T-helper 1 cell treated with Interleukin-12 subunit alpha and Interleukin-12 subunit beta and Interleukin-4 antibody, amounts not matched to agents 30 μg/mL and 1 μg/mL, for 36 hours (primary cell): ENCODE measurements around the gene ARHGDIB.

ENCODE experiments used
- H3K27ac Mint-ChIP-seq: one replicate; pipeline ENCODE4 v1.8.0; 2021; ENCODE audit warnings: mild to moderate bottlenecking, mixed read lengths
- H3K27me3 Mint-ChIP-seq: one replicate; pipeline ENCODE4 v1.8.0; 2021; ENCODE audit warnings: low read depth, mixed read lengths
- H3K36me3 Mint-ChIP-seq: one replicate; pipeline ENCODE4 v1.8.0; 2021; ENCODE audit warnings: low read depth, mixed read lengths
- H3K4me1 Mint-ChIP-seq: one replicate; pipeline ENCODE4 v1.8.0; 2021; ENCODE audit warnings: low read depth, mixed read lengths
- H3K4me3 Mint-ChIP-seq: one replicate; pipeline ENCODE4 v1.8.0; 2021; ENCODE audit warnings: mild to moderate bottlenecking, moderate library complexity, mixed read lengths
- H3K9me3 Mint-ChIP-seq: one replicate; pipeline ENCODE4 v1.8.0; 2021; ENCODE audit warnings: mixed read lengths

Gene ARHGDIB

DNA sequence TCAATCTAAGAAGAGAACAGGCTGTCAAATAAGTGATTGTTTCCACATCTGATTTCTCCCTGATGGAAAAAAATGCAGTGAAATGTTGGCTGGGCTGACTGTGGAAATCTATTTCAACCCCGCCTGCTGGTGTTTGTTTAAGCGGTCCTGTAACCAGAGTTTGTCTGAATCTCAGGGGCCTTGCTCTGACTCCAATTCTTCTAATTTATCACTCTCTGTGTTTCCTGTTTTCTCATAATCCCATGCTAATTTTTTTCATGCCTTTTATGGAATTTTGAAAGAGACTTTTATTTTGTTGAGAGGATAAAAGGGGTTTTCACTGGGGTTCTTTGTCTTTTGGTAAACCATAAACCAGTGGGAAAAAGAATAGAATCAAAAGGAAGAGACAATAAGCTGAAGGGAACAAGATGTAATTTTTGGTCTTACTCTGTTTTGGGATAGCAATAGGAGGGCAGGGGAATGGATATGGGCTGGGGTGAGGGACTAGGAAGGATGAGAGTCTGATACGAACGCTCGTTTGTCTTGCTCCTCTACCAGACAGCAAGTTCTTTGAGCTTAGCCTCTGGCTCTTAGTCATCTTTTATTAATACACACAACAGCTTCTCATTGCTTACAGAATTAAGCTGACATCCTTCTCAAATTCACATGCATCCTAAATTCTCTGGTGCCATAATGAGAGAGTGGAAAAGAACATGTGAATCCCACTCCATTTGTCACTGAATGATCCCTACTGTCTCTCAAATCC, 67.7 kb downstream of the ARHGDIB start:
- Mint-ChIP-seq H3K27me3 (peaks cover 8% of the 10 kb centered on the region), H3K4me1 (no peaks in the 10 kb centered on the region), H3K36me3 (no peaks in the 10 kb centered on the region), H3K9me3 (no peaks in the 10 kb centered on the region), H3K4me3 (no peak overlapping the region), H3K27ac (no peak overlapping the region)

DNA sequence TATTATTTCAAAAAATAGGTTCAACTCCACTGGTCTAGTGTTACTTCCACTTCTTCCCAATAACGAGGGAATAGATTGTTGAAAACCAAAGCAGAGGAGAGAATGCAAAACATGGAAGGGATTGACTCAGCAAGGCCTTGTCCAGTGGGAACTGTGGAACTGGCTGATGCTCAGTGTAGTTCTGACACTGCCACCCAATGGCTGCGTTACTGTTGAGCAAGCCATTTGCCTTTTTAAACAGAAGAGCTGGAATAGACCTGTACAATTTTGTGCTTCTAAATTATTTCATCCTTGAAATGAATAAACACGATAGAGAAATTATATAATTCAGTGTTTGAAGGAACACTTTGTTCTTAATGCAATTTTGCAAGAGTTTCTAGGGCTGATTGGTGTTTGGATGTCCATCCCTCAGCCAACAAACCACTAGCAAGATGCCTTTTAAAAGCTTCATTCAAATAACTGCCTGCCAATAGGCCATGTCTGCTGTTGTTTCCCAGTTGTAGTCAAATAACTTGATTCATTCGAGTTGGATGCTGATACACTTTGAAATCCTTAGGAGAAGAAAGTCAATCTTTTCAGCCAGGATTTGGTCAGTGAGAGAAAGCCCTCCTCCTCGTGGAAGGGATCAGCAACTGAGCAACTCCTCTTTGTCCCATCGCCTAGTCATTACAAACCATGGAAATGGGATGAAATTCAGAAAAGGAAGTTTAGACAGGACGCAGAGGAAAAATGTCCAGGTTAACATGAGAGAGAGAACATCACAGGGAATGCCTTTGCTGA, 68.5 kb downstream of the ARHGDIB start:
- no peak overlapping the region for H3K4me3 Mint-ChIP-seq
- no peak overlapping the region for H3K27ac Mint-ChIP-seq
- H3K36me3 Mint-ChIP-seq: no peaks in the 10 kb centered on the region
- no peaks in the 10 kb centered on the region for H3K9me3 Mint-ChIP-seq
- no peaks in the 10 kb centered on the region for H3K4me1 Mint-ChIP-seq
- H3K27me3 Mint-ChIP-seq: peaks cover 14% of the 10 kb centered on the region
